Nephron progenitor cell (in vitro differentiated cells): ENCODE data around the gene PODXL.
A peak's percentile ranks its signal among the peaks of the same experiment; 100 is the strongest.

Experiments
- DNase-seq: peaks from one replicate; pipeline ENCODE4 v3.0.0; 2021
- H3K27ac Mint-ChIP-seq: 2 replicates; pipeline ENCODE4 v1.8.0; 2021; ENCODE audit warnings: mild to moderate bottlenecking, moderate library complexity, mixed read lengths
- H3K27me3 Mint-ChIP-seq: 2 replicates; pipeline ENCODE4 v1.8.0; 2021; ENCODE audit warnings: mild to moderate bottlenecking, low read depth, mixed read lengths; ENCODE audit not compliant: poor library complexity
- H3K36me3 Mint-ChIP-seq: 2 replicates; pipeline ENCODE4 v1.8.0; 2021; ENCODE audit warnings: low read depth, mixed read lengths
- H3K4me1 Mint-ChIP-seq: 2 replicates; pipeline ENCODE4 v1.8.0; 2021; ENCODE audit warnings: mixed read lengths
- H3K4me3 Mint-ChIP-seq: 2 replicates; pipeline ENCODE4 v1.8.0; 2021; ENCODE audit warnings: mild to moderate bottlenecking, moderate library complexity, mixed read lengths
- H3K9me3 Mint-ChIP-seq: 2 replicates; pipeline ENCODE4 v1.8.0; 2021; ENCODE audit warnings: mild to moderate bottlenecking, moderate library complexity, mixed read lengths
- TF ChIP-seq, protein P1 (sequence below): fragments of 200-600 bp; sonication (generic); IDR thresholded peaks from 2 replicates; pipeline ENCODE4 v1.5.0; 2021; ENCODE audit warnings: antibody characterized with exemption

Gene PODXL

DNA sequence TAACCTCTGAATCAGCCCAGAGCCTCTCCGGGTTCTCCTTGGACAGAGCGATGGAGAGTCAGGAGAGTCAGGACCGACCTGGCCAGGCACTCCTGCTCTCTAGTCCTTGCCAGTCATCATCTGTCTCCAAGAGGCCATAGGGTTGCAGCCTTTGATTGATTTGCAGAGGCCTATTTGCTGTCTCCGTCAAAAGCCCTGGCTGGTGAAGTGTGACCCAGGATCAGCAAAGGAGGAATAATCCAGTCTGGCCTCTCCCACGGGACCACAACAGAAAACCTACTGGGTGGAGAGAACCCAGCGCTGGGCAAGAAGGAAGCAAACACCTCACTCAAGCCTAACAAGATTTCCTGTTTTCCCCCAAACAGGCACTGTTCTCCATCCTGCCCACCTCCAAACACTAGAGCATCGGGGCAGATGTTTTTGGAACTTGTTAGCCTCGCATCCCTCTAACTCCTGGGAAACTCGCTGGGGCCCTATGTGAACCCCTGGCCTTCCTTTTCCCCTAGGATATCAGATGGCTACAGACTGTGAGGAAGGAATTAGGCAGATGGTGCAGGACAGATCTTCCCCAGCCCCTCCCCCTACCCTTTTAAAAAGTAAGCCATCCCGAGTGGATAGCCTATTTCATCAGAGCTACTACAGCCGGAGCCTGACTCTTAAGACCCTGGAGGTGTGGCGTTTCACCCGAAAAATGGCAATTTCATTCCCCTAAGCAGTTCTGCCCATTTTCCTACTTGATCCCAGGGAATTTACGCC, 54.3 kb downstream of the PODXL start:
- TF ChIP-seq, protein P1, sequence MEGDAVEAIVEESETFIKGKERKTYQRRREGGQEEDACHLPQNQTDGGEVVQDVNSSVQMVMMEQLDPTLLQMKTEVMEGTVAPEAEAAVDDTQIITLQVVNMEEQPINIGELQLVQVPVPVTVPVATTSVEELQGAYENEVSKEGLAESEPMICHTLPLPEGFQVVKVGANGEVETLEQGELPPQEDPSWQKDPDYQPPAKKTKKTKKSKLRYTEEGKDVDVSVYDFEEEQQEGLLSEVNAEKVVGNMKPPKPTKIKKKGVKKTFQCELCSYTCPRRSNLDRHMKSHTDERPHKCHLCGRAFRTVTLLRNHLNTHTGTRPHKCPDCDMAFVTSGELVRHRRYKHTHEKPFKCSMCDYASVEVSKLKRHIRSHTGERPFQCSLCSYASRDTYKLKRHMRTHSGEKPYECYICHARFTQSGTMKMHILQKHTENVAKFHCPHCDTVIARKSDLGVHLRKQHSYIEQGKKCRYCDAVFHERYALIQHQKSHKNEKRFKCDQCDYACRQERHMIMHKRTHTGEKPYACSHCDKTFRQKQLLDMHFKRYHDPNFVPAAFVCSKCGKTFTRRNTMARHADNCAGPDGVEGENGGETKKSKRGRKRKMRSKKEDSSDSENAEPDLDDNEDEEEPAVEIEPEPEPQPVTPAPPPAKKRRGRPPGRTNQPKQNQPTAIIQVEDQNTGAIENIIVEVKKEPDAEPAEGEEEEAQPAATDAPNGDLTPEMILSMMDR, result no peak
- H3K4me1 Mint-ChIP-seq, result peaks cover 24% of the 10 kb centered on the region
- H3K27ac Mint-ChIP-seq, result peak overlapping the region; percentile 97
- peaks cover 3% of the 10 kb centered on the region for H3K27me3 Mint-ChIP-seq
- no peak overlapping the region for H3K4me3 Mint-ChIP-seq
- DNase-seq, result no peak
- H3K9me3 Mint-ChIP-seq, result no peaks in the 10 kb centered on the region
- H3K36me3 Mint-ChIP-seq, result peaks cover 27% of the 10 kb centered on the region

DNA sequence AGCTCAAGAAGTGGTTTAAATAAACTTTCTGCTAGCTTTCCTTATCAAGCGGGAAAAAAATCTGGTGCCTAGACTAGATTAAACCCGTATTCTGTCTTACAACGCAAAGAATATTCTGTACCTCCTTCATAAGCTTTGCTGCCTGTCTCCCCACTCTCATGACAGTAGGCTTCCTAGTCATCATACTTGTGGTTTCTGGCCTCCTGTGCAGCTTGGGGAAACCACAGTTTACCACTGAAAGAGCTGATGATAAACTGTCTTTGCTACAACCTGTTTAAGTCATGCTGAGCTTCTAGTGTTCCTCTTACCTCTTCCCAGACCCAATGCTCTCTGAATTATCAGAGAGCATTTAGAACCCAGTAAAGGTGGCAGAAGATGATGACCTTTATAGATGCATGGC, 55.0 kb downstream of the PODXL start:
- no peak for DNase-seq
- H3K27me3 Mint-ChIP-seq, result no peaks in the 10 kb centered on the region

DNA sequence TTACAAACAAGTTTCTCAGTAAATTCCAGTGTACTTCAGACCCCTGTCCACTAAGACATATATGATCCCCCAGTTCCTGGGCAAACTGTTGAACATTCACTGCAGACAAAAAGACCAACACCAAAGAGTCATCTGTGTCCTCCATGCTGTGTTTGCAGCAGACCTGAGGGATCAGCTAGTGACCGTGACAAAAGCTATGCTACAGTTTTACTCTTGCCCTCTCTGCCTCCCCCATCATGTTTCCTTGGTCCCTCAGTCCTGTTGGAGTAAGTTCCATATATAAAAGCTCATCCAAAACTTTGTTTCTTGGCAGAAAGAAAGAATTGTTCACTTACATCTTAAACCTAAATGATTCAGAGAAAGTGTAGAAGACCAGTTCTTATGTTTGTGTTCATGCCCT, 56.1 kb downstream of the PODXL start:
- peaks cover 24% of the 10 kb centered on the region for H3K4me1 Mint-ChIP-seq
- no peaks in the 10 kb centered on the region for H3K27me3 Mint-ChIP-seq
- H3K27ac Mint-ChIP-seq, result no peak overlapping the region
- DNase-seq, result no peak
- peaks cover 37% of the 10 kb centered on the region for H3K36me3 Mint-ChIP-seq
- no peak overlapping the region for H3K4me3 Mint-ChIP-seq
- TF ChIP-seq, protein P1, result no peak
- no peaks in the 10 kb centered on the region for H3K9me3 Mint-ChIP-seq

More for the DNA sequence above, 55.0 kb downstream of the PODXL start:
- Mint-ChIP-seq H3K36me3 (peaks cover 34% of the 10 kb centered on the region), H3K4me3 (no peak overlapping the region), H3K27ac (peak overlapping the region; percentile 97), H3K9me3 (no peaks in the 10 kb centered on the region), H3K4me1 (peaks cover 24% of the 10 kb centered on the region)
- TF ChIP-seq, protein P1, result no peak

DNA sequence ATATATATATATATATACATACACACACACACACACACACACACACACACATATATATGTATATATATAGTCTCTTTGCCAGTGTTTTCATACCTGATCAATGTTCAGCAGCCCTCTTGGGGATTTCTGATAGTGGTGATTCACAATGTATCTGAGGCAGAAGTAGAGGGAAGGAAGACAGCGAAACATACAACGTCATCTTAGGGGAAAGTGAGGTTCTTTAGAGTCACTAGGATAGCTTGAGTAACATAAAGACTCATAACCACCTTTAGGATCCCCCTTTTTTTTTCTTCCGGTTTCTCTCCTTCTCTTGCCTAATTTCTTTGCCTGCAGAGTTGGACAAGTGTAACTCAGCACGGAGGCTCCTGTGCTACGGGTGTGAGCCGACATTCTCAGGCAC, 56.6 kb downstream of the PODXL start:
- no peak overlapping the region for H3K27ac Mint-ChIP-seq
- no peak overlapping the region for H3K4me3 Mint-ChIP-seq
- no peaks in the 10 kb centered on the region for H3K27me3 Mint-ChIP-seq
- peaks cover 24% of the 10 kb centered on the region for H3K4me1 Mint-ChIP-seq
- H3K36me3 Mint-ChIP-seq, result peaks cover 37% of the 10 kb centered on the region
- H3K9me3 Mint-ChIP-seq, result no peaks in the 10 kb centered on the region
- DNase-seq, result no peak
- TF ChIP-seq, protein P1, result no peak

DNA sequence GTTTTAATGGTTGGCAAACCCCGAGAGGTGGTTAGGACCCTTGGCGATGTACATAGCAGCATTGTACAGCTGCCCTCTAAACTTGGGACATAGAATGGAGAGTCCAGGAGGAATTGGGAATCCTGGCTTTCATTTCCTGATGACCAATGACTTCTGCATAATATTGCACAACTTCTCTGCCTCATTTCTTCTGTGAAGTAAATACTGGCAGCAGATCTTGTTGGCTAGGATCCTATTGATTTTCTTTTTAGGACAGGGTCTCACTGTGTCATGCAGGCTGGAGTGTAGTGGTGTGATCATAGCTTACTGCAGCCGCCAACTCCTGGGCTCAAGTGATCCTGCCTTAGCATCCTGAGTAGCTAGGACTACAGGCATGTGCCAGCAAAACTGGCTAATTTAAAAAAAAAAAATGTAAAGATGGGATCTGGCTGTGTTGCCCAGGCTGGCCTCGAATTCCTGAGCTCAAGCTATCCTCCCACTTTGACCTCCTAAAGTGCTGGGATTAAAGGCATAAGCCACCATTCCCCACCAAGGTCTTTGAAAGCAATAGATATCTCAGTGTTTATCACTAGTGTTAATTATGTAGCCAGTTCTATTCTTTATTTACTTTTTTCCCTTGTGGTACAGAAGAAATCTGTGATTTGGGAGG, 58.1 kb downstream of the PODXL start:
- Mint-ChIP-seq H3K4me3 (no peak overlapping the region), H3K9me3 (no peaks in the 10 kb centered on the region), H3K27me3 (no peaks in the 10 kb centered on the region), H3K4me1 (peaks cover 23% of the 10 kb centered on the region), H3K27ac (no peak overlapping the region), H3K36me3 (peaks cover 37% of the 10 kb centered on the region)
- no peak for DNase-seq
- TF ChIP-seq, protein P1, result no peak
